Measurements from ENCODE around the gene OPN1SW.

OPN1SW gene

DNA sequence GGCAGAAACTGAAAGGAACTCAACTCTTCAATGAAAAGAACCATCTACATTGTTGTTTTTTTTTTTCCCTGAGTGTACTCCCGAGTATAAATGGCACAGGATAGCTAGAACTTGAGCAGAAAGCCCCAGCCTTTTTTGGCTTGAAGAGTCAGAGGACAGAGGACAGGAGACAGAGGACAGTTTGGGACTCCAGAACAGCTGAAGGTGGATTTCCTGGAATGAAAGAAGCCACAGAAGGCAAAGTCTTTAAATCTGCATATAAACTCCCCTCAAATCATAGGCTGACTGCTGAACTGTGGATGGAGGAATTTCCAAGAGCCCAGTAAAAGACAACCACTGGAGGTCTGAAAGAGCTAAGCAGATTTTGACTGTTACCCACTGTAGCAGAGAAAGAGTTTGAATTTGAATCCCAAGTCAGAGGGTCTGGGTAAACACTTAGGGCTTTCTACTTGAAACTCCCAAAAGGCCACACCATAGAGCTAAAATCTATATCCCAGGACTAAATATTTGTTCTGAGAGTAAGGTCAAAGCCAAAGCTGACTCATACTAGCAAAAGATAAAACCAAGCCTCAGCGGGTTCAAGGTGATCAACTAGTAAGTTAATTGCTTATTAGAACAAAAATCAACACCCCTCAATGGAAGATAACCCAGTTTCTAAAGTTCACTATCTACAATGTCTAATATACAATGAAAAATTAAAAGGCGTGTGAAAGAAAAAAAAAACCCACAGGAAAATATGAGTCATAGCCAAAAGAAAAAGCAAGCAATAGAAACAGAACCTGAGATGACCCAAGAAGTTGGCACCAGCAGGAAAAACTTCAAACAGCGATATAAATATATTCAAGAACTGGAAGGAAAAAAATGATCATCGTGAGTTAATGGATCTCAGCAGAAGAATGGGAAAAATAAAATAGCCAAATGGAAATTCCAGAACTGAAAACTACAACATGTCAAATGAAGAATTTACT is 1.8 kb upstream of the OPN1SW start:
- no peak overlapping the region for H3K4me3 ChIP-seq (ENCODE audit: severe bottlenecking)
- H3K36me3 ChIP-seq (ENCODE audit: low read depth): no peaks in the 10 kb centered on the region; the same call in 1 of the 2 replicates
- H3K27me3 ChIP-seq (ENCODE audit: insufficient read depth, poor library complexity, severe bottlenecking): no peaks in the 10 kb centered on the region
- H3K4me1 ChIP-seq (ENCODE audit: insufficient read depth, poor library complexity, severe bottlenecking): no peaks in the 10 kb centered on the region
- no peaks in the 10 kb centered on the region for H3K9me3 ChIP-seq (ENCODE audit: severe bottlenecking)
- TF ChIP-seq, protein P1, sequence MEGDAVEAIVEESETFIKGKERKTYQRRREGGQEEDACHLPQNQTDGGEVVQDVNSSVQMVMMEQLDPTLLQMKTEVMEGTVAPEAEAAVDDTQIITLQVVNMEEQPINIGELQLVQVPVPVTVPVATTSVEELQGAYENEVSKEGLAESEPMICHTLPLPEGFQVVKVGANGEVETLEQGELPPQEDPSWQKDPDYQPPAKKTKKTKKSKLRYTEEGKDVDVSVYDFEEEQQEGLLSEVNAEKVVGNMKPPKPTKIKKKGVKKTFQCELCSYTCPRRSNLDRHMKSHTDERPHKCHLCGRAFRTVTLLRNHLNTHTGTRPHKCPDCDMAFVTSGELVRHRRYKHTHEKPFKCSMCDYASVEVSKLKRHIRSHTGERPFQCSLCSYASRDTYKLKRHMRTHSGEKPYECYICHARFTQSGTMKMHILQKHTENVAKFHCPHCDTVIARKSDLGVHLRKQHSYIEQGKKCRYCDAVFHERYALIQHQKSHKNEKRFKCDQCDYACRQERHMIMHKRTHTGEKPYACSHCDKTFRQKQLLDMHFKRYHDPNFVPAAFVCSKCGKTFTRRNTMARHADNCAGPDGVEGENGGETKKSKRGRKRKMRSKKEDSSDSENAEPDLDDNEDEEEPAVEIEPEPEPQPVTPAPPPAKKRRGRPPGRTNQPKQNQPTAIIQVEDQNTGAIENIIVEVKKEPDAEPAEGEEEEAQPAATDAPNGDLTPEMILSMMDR (IDR thresholded peaks at IDR 0.05; ENCODE audit: poor library complexity, severe bottlenecking): no peak
- H3K27ac ChIP-seq (ENCODE audit: poor library complexity, severe bottlenecking): no peak overlapping the region
- DNase-seq (ENCODE audit: low spot score) (no peak), ATAC-seq (ENCODE audit: low read depth) (no peak)

DNA sequence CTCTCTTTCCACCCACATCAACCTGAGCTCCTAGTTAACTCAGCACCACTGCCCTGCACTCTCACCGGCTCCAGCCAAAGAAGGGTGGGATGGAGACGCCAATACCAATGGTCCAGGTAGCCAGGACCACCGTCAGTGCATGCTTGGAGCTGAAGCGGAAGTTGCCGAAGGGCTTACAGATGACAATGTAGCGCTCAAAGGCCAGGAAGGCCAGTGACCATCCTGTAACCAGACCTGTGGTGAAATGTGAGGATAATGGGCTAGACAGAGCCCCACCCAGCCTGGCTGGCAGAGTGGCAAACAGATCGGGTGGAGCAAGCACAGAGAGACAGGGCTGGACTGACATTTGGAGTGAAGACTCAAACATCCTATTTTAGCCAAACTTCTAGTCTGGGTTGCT is 673 bp downstream of the OPN1SW start:
- ATAC-seq (ENCODE audit: low read depth): peak; percentile 35; the same call in 2 of the 3 replicates
- no peaks in the 10 kb centered on the region for H3K27me3 ChIP-seq (ENCODE audit: insufficient read depth, poor library complexity, severe bottlenecking)
- TF ChIP-seq, protein P1 (IDR thresholded peaks at IDR 0.05; ENCODE audit: poor library complexity, severe bottlenecking): no peak
- no peak overlapping the region for H3K4me3 ChIP-seq (ENCODE audit: severe bottlenecking)
- H3K4me1 ChIP-seq (ENCODE audit: insufficient read depth, poor library complexity, severe bottlenecking): no peaks in the 10 kb centered on the region
- no peak for DNase-seq (ENCODE audit: low spot score)
- no peak overlapping the region for H3K27ac ChIP-seq (ENCODE audit: poor library complexity, severe bottlenecking)
- no peaks in the 10 kb centered on the region for H3K9me3 ChIP-seq (ENCODE audit: severe bottlenecking)
- H3K36me3 ChIP-seq (ENCODE audit: low read depth): peaks cover 18% of the 10 kb centered on the region

DNA sequence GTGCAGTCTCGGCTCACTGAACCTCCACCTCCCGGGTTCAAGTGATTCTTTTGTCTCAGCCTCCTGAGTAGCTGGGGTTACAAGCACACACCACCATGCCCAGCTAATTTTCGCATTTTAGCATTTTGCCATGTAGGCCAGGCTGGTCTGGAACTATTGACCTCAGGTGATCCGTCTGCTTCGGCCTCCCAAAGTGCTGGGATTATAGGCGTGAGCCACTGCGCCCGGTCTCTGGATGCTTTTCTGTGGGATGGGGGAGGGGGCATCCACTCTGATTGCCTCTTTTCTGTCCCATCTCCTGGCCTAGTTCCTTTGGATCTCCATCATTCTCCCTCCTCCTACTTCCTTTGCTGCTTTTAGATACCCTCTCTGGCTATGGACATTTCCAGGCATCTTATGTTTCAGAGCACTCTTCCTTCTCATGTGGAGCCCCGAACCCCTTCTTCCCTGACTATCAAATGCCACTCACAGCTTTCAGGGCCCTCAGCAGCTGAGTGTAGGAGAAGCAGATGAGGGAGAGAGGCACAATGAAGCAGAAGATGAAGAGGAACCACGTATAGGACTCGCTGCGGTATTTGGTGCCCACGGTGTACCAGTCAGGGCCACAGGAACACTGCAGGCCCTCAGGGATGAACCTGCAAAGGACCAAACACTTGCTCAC is 1.4 kb downstream of the OPN1SW start:
- Histone ChIP-seq H3K36me3 (ENCODE audit: low read depth) (peaks cover 26% of the 10 kb centered on the region), H3K4me1 (ENCODE audit: insufficient read depth, poor library complexity, severe bottlenecking) (no peaks in the 10 kb centered on the region), H3K27ac (ENCODE audit: poor library complexity, severe bottlenecking) (no peak overlapping the region), H3K27me3 (ENCODE audit: insufficient read depth, poor library complexity, severe bottlenecking) (no peaks in the 10 kb centered on the region), H3K9me3 (ENCODE audit: severe bottlenecking) (no peaks in the 10 kb centered on the region), H3K4me3 (ENCODE audit: severe bottlenecking) (no peak overlapping the region)
- ATAC-seq (ENCODE audit: low read depth) (peak; percentile 26; the same call in 1 of the 3 replicates), DNase-seq (ENCODE audit: low spot score) (no peak)
- TF ChIP-seq, protein P1 (IDR thresholded peaks at IDR 0.05; ENCODE audit: poor library complexity, severe bottlenecking): no peak

DNA sequence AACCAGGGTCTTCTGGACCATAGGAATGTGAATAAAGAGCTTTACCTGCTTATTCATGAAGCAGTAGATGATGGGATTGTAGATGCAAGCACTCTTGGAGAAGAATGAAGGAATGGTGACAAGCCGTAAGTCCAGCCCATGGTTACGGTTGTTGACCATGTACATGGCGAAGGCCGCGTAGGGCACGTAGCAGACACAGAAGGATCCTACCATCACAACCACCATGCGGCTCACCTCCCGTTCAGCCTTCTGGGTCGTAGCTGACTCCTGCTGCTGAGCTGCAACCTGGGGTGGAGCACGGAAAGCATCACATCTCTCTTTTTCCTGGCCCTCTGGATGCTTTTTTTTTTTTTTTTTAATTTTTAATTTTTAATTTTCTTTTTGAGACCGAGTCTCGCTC is 2.0 kb downstream of the OPN1SW start:
- Histone ChIP-seq H3K27me3 (ENCODE audit: insufficient read depth, poor library complexity, severe bottlenecking) (no peaks in the 10 kb centered on the region), H3K27ac (ENCODE audit: poor library complexity, severe bottlenecking) (no peak overlapping the region), H3K4me1 (ENCODE audit: insufficient read depth, poor library complexity, severe bottlenecking) (no peaks in the 10 kb centered on the region), H3K4me3 (ENCODE audit: severe bottlenecking) (no peak overlapping the region), H3K9me3 (ENCODE audit: severe bottlenecking) (no peaks in the 10 kb centered on the region), H3K36me3 (ENCODE audit: low read depth) (peaks cover 31% of the 10 kb centered on the region)
- ATAC-seq (ENCODE audit: low read depth): no peak; the same call in 2 of the 3 replicates
- TF ChIP-seq, protein P1 (IDR thresholded peaks at IDR 0.05; ENCODE audit: poor library complexity, severe bottlenecking): no peak
- no peak for DNase-seq (ENCODE audit: low spot score)
